ENCODE data around the gene SSBP2. TPM values are rescaled to one million over a fixed set of nuclear protein-coding genes. Genes with fewer than 3 reads are reported as not detected.

SSBP2 gene
- total and polyA plus RNA-seq, 2 of the 8 experiments (the other 6 are each of a cell fraction or from before 2014, with no cell fraction given): 21.5 to 36.2 TPM

GRCh38 chr5:81409896-81410295 is 341.0 kb downstream of the SSBP2 start:
- Histone ChIP-seq H4K8ac (ENCODE audit: extremely low read depth, insufficient read depth, low read length) (no peak overlapping the region), H2BK12ac (ENCODE audit: low read depth, low read length) (no peak overlapping the region), H3K14ac (ENCODE audit: insufficient read length) (no peak overlapping the region), H2AK5ac (ENCODE audit: low read depth, low read length) (no peak overlapping the region), H2BK120ac (replicated peaks; ENCODE audit: low read depth, low read length) (no peak overlapping the region), H3K4me2 (ENCODE audit: insufficient read depth in 1 of 2, low read depth in 2 of 2, low read length in 2 of 2) (no peak overlapping the region), H2BK5ac (ENCODE audit: low read depth, low read length) (no peak overlapping the region), H4K91ac (replicated peaks; ENCODE audit: insufficient read length, low read length) (no peak overlapping the region), H4K5ac (ENCODE audit: insufficient read length, low read depth, low read length) (no peak overlapping the region), H3K4me1 (replicated peaks in 1 of 4; ENCODE audit: control insufficient read depth in 3 of 4, insufficient read depth in 4 of 4, low read length in 3 of 4) (no peaks in the 10 kb centered on the region), H3K79me1 (ENCODE audit: low read depth, low read length) (no peaks in the 10 kb centered on the region), H3K23ac (ENCODE audit: insufficient read length) (no peak overlapping the region), H2BK15ac (ENCODE audit: low read length) (no peak overlapping the region), H4K20me1 (replicated peaks in 1 of 2; ENCODE audit: control insufficient read depth in 1 of 2, insufficient read depth in 2 of 2, low read length in 2 of 2) (no peaks in the 10 kb centered on the region), H2BK20ac (ENCODE audit: low read length) (no peak overlapping the region), H3K56ac (replicated peaks; ENCODE audit: insufficient read length, low read depth, low read length) (no peak overlapping the region), H3K18ac (ENCODE audit: extremely low read depth, low read length) (no peak overlapping the region), H3K23me2 (ENCODE audit: low read depth, low read length) (no peaks in the 10 kb centered on the region), H3K9ac (replicated peaks in 1 of 4; ENCODE audit: extremely low read depth in 1 of 4, low read depth in 3 of 4, low read length in 3 of 4) (no peak overlapping the region), H3K27ac (ENCODE audit: low read depth, low read length) (no peak overlapping the region), H3K4me3 (ENCODE audit: extremely low read depth in 1 of 4, insufficient read depth in 2 of 4, low read depth in 3 of 4, low read length in 4 of 4) (no peak overlapping the region), H2AFZ (ENCODE audit: low read length) (no peak overlapping the region), H3K4ac (replicated peaks; ENCODE audit: insufficient read length, low read depth, low read length) (no peak overlapping the region), H3K27me3 (replicated peaks in 1 of 4; ENCODE audit: control insufficient read depth in 3 of 4, extremely low read depth in 1 of 4, insufficient read depth in 3 of 4, low read length in 3 of 4) (peaks cover 0 to 1% (median 0%) of the 10 kb centered on the region in 4 experiments; a peak in 1 of 7 replicates), H3K9me3 (ENCODE audit: insufficient read depth in 2 of 2, low read depth in 1 of 2, low read length in 1 of 2) (no peaks in the 10 kb centered on the region), H3K36me3 (ENCODE audit: control insufficient read depth in 2 of 4, insufficient read depth in 4 of 4, low read length in 3 of 4) (no peaks in the 10 kb centered on the region), H3K79me2 (ENCODE audit: control insufficient read depth in 1 of 2, insufficient read depth in 2 of 2, low read length in 2 of 2) (no peaks in the 10 kb centered on the region)
- TF ChIP-seq SUZ12 (IDR thresholded peaks at IDR 0.05; ENCODE audit: low read length) (no peak), CEBPB (IDR thresholded peaks at IDR 0.05; ENCODE audit: low read depth, low read length) (peak; percentile 16; the same call in 1 of the 2 replicates), CHD1 (IDR thresholded peaks at IDR 0.05; ENCODE audit: low read depth, low read length) (no peak)
- CTCF ChIA-PET (ENCODE audit: partially characterized antibody): interaction anchor here (0.9 to 1.1 kb wide), 2 partner anchors 178 to 245 kb away, joined by 3 read pairs; no protein-coding TSS in a partner anchor
- FAIRE-seq (no peak), DNase-seq (ENCODE audit: low read depth in 1 of 2, low spot score in 2 of 2) (no peak)
- WGBS, 2 experiments (ENCODE audit: extremely low coverage in 1 of 2, insufficient coverage in 1 of 2, insufficient read length in 1 of 2, insufficient replicate concordance in 2 of 2, low coverage in 1 of 2, low lambda C conversion rate in 2 of 2, missing lambda C conversion rate in 1 of 2): 81% methylated on average over 2 of the region's 2 CpGs; no CpG with 5 or more reads in 1 of the 2 experiments
- POLR2A ChIA-PET (ENCODE audit: partially characterized antibody): no interaction called here
